GM12891 (cell line): ENCODE measurements around the gene CFB.

Experiments used
- POLR2A ChIP-seq: IDR thresholded peaks from 2 replicates; pipeline ENCODE4 v1.6.1; 2011; ENCODE audit warnings: low read depth, low read length, control low read depth
- POLR2AphosphoS5 ChIP-seq: IDR thresholded peaks from 2 replicates; pipeline ENCODE4 v1.6.1; 2011; ENCODE audit warnings: low read depth, low read length, control low read depth
- SPI1 ChIP-seq: IDR thresholded peaks from 2 replicates; pipeline ENCODE4 v1.6.1; 2011; ENCODE audit warnings: low read depth, low read length, control low read depth

DNA sequence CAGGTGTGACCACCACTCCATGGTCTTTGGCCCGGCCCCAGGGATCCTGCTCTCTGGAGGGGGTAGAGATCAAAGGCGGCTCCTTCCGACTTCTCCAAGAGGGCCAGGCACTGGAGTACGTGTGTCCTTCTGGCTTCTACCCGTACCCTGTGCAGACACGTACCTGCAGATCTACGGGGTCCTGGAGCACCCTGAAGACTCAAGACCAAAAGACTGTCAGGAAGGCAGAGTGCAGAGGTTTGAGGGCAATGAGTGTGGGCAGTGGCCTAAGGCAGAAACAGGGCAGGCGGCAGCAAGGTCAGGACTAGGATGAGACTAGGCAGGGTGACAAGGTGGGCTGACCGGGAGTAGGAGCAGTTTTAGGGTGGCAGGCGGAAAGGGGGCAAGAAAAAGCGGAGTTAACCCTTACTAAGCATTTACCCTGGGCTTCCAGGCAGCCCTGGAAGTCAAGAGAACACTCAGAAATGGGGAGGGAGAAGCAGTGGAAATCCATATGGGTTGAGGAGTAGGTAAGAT, 533 bp downstream of the CFB start:
- TF ChIP-seq SPI1 (no peak), POLR2AphosphoS5 (no peak), POLR2A (no peak)
